ENCODE data around the gene HIVEP1.

The HIVEP1 gene

DNA sequence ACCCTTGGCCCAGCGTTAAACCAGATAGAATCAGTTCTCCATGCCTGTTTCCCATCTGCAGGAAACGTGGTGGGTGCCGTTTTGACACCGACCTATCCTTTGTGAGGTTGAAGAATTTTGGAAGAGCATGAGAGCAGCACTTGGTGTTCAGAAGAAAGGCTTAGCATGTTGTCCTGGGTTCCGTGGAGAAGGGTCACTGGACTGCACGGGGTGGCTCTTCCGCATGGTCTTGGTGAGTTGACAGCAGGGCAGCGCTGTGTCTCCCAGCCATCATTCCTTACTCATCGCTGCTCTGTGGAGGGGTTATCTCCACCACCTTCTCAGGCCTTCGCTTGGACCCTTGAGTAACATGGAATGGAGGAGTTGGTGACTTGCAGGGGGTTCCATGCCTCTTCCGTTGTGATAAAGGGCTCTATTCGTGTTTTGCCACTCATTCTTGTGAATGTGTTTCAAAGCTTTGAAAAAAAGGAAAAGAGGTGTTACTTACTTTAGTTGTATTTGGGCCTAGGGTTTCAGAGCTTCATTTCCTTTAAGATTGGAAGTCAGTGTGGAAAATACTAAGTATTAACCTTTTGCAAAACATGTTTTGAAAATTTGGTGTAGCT lies 8.2 kb downstream of the HIVEP1 start:
- no peak for DNase-seq

DNA sequence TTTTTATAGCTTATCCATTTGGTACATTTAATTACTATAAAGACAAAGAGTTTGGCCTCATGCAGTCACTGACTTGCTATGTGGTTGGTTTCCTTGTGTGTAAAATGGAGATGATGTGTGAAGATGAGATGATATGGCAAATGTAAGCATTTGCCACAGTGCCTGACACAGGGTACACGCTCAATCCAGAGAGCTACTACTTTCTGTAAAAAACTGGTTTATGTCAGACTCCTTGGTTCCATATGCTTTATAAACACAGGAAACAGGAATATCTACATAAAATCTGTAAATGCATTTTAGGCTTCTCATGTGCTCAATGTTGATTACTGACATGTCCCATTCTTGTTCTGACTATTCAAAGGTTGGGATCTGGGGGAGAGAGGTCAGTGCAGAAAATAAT lies 10.4 kb downstream of the HIVEP1 start:
- no peak for DNase-seq

DNA sequence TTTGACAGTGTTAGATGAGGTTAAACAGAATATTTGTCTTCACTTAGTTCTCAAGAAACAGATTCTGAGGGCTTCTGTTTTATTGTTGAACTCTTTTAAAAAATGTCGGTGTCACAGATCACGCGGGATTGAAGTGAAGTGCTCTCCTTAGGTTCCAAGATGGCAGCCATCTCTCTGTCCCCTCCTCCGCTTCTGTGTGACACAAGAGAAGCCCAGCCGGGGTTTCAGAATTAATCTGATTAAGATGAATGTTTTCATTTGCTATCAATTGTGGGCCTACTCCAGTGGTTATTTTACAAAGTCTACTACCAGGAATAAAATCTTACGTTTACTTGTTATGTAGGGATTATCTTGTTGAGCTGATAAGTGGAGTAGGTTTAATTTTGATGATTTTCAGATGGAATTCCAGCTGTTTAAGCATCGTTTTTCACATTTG lies 10.9 kb downstream of the HIVEP1 start:
- DNase-seq: no peak

DNA sequence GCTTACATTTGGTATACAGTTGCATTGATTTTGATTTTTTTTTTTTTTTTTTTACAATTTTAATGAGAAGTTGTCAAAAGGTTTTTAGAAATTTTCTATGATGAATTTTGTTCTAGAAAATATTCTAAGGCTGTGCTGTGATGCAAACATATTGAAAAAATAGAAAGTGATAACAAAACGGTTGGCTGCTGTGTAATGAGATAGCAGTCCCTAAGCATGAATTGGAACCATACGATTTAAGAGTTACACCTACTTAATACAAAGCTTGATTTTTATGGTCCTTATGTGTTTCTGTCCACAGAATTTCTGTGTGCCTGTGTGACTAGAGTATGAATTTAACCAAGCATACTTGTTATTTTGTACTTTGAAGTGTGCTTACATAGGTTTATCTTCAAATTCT lies 12.1 kb downstream of the HIVEP1 start:
- no peak for DNase-seq

DNA sequence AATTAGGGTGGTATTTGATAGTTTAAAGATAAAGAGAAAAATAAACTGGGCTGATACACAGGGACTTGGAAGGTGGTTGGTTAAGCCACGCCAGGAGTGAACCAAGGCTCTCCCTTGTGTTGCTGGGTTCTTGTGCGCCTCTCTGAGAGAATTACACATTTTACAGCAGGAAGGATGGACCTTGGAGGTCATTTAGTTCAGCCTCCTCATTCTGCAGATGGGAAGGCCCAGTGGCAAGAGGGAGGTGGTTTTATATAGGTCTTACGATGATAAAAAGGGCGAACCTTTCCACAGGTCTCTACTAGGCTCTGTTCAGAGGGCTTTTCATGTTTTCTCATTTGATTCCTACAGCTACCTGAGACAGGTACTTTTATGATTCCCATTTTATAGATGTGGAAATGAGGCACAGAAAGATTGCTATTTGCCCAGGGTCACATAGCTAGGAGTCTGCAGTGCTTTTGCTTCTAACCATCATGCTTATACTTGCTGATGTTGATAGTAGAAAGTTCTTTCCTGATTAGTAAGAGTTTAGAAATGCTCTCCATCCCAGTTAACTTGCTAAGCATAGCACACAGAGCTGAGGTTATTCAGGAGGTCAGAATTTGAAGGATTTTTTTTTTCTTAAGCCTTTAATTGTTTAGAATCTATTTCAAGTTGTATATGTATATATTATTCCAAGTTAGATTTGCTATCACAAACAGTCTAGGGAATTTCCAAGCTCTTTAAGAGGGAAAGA lies 12.8 kb downstream of the HIVEP1 start:
- DNase-seq: peak; percentile 75

DNA sequence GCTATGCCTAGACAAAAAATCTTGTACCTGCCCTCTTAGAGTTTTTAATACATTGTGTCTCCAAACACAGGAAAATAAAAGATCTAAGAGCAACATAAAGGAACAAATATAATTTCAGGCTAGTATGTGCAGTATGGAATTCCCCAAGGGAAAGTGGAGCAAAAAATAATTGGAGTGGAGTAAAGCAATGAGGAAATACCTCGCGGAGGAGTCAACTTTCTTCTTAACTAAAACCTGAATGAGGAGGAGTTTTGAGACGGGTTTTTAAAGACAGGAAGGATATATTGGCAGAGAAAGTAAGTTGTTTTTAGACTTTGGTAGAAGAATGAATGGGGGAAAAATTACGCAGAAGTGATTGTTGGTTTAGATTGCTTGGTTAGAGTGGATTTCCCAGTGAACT lies 14.0 kb downstream of the HIVEP1 start:
- DNase-seq: peak; percentile 34

DNA sequence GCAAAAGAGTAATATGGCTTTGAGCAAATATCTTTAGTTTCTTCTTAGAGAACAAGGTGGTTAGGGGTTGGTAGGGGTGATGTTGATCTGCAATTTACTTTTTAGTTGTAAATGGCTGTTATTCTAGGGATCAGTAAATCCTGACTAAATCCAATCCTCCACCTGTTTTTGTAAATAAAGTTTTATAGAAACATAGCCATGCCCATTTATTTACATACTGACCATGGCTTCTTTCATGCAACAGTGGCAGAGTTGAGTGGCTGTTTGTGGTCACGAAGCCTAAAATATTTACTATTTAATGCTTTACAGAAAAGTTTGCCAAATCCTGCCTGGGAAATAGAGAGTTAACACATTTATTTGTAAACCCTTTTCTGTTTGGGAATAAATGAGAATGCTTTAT lies 14.7 kb downstream of the HIVEP1 start:
- DNase-seq: no peak

DNA sequence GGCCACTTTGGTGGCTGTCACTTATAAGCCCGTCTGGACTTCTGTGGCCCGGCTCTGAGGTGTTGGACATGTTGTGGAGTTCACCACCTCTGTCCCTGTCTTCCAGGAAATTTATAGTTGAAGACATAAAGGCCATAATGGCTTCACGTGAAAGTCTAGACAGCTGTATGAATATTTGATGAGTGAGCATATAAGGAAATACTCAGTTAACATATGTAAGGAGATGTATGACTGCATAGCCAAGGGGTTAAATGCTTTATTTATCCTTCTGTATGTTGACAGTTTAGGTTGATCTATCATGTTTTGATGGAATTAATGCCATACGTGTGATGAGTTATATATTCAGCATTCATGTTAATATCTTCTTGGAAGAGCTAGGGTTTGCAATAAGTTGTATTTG lies 16.1 kb downstream of the HIVEP1 start:
- DNase-seq: no peak

DNA sequence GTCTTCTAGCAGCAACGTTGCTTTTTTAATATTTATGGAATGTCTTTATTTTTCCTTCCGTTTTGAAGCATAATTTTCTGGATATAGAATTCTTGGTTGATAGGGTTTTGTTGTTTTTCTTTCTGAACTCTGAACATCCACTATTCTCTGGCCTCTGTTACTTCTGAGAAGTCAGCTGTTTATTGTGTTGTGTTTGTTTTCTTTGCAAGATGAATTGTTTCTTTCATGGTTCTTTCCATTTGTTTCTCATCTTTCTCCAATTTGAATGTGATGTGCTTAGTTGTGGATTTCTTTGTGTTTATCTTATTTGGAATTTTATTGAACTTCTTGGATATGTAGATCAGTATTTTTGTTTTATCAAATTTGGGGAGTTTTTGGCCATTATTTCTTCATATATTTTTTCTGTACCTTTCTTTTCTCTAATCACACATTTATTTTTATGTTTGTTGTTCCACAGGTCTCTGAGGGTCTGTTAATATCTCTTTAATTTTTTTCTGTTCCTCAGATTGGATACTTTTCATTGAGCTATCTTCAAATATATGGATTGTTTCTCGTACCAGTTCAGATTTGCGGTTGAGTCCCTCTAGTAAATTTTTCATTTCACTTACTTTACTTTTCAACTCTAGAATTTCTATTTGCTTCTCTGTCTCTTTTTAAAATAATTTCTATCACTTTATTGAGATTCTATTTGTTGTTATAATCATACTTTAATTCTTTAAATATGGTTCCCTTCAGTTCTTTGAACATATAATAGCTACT lies 18.0 kb downstream of the HIVEP1 start:
- no peak for DNase-seq

DNA sequence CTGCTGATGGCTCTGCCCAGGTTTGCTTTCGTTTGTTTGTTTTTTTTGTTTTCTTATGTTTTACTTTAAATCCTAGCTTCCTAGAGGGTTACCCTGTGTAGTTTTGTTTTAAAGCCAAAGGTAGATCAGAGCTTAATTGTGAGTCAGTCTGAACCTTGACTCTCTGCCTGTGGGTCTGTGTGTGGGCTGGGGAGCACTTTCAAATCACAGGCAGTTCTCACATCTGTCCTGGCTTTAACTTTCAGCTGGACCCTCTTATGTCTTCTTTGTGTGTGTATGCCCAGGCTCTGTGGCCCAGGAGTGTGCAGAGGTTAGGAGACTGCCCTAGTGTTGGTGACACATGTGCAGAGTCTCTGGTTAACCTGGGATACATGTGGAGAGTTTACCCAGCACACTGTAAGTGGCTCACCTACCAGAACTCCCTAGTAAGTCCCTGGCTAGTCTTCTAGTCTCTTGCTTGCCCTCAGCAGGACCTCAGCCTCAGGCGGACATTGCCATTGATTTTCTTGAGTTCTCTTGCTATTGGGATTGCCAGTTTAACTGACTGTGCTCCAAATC lies 19.0 kb downstream of the HIVEP1 start:
- no peak for DNase-seq

DNA sequence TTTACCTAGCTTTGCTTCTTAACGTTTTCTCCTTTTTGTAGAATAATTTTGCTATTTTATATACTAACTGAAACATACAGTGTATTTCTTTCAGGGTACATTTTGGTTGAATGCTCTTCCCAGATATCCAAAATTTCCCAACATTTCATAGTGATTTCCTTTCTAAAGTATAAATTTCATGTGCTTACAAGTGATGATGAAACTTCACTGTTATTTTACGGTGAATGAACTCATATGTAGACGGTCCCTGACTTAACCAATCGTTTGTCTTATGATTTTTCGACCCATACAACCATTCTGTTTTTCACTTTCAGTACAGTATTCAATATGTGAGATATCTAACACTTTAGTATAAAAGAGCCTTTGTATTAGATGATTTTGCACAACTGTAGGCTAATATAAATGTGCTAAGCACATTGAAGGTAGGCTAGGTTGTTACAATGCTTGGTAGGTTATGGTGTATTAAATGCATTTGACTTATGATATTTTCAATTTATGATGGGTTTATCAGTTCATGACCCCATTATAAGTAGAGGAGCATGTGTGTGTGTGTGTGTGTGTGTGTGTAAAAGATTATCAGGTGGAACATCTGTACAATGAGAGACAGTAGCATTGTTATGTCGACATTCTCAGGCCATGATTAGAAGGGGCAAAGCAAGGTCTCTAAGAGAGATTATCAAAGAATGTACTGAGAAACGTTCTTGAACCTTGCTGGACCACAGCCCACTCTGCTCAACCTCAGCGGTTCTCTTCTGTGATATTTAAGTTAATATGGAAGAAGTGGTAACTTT lies 20.9 kb downstream of the HIVEP1 start:
- no peak for DNase-seq

DNA sequence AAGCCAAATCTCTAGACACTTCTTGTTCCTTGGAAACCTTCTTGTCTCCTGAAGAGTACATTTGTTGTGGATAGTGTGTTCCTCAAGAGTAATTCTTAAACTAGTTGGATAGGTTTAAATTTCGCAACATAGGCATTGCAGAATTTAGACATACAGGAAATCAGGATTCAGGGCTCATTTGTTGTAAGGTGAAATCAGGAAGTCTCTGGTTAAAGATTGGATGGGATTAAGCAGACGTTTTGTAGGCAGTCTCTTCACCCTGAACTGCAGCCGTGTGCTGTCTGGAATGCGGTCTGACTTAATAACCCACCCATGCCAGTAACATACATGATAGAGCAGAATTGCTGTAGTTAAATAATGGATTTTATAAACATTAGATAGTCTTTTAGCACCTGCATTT lies 21.7 kb downstream of the HIVEP1 start:
- DNase-seq: peak; percentile 55

DNA sequence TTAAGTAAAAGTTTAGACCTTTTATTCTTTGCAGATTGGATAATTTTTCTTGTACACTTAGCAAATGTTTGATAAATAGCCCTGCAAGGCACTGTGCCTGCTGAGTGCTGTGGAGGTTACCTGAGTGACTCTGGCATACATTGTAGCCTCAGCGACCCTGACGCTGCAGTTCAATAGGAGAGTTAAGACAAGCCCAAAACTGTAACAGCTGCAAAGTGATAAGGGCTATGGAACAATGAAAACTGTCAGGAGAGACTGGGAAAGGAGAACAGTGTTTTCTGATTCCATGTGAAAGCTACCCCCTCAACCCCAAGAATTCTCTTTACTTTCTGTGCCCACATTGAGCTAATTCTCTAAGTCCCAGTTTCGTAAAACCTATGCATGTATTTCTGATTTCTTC lies 22.2 kb downstream of the HIVEP1 start:
- no peak for DNase-seq

DNA sequence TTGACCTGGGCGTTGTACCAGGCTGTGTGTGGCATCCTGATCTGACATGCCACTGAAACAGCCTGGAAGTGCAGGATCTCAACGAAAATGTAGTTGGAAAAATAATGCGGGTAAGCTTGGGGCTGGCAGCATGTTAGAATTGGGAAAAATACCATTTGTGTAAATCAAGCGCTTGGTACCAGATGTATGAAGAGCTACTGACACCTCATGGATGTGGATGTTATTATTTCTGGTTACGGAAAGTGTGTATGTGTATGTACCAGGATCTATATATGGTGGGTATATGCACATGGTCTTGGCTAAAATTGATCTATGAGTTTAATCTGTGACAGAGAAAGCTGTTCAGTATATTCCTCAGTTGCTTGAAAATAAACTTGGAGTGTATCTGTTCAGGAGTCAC lies 22.7 kb downstream of the HIVEP1 start:
- peak; percentile 25 for DNase-seq

DNA sequence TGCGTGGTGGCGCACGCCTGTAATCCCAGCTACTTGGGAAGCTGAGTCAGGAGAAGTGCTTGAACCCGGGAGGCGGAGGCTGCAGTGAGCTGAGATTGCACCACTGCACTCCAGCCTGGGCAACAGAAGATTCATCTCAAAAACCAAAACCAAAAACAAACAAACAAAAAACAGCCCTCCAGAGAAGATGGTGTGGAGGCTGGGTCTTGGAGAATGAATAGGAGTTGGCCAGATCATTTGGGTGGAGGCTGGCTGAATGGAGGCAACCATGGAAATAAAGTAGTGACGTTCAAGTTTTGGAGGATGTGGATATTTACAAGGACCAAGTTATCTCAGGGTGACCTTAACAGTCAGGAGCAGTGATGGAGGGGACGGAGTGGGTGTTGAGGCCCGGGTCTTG lies 24.7 kb downstream of the HIVEP1 start:
- DNase-seq: no peak

DNA sequence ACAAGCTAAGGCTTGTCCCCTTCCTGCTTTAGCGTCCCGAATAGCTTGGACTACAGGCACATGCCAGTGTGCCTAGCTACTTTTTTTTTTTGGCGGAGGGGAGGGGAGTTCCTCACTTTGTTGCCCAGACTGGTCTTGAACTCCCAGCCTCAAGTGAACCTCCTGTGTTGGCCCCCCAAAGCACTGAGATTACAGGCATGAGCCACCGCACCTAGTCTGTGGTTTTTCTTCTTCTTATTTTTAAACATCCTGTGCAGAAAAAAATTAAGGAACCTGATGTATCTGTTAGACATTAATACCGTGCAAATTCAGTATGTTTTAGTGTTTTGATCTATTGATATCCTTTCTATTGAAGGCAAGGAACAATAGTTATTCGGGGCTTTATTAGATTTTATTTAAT lies 25.7 kb downstream of the HIVEP1 start:
- no peak for DNase-seq

DNA sequence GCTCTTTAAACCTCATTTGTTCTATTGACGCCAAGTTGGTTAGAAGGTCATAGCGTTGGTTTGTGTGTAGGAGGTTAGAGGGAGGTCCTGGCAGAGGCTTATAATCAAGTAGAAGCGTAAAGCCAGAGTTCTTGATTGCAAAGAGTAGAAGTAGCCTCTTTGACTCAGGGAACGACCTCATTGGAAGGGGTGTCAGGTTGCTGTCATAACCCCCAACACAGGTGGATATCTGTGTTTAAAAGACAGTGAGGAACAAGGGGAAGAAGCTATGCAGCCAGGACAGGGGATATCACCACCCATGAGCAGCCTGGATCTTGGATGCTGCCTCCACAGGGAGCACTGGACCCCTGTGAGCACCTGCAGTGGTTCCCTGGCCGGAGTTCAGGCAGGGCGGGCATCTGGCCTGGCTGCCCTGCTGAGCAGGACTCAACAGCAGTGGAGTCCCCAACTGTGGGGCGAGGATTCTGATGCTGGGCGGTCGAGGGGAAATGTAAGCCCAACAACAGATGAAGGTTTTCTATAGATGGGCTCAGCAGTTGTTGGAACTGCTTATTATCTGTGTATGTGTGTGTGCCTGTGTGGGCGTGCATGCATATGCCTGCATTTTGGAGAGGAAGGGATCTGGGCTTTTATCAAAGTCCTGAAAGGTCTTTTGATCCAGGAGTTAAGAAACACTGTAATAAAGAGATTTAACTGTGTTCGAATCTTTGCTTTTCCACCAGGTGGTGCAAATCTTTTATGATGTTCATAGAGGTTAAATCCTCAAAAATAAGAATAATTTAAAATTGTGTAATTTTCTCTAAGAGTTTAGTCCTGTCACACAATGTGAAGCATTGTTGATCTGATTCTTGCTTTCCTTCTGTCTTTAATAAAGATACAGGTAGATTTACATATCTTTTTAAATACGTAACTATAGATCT lies 27.7 kb downstream of the HIVEP1 start:
- no peak for DNase-seq

DNA sequence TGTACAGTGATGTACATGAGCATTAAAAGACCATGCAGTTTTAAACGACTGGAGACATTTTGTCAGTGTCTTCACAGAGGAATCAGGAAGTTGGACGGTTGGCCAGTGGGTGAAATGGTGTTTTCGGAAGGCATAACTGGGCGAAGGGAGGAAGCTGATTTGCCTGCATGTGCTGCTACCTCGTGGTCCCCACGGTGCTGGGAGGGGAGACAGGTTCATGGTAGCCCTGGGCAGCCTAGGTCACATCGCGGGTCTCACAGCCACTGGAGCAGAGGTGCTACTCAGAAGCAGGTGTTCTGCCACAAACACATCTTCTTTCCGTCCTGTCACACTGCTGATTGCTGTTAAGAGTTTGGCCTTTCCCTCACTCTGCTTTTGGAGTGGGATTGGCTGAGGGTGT lies 35.2 kb downstream of the HIVEP1 start:
- no peak for DNase-seq

DNA sequence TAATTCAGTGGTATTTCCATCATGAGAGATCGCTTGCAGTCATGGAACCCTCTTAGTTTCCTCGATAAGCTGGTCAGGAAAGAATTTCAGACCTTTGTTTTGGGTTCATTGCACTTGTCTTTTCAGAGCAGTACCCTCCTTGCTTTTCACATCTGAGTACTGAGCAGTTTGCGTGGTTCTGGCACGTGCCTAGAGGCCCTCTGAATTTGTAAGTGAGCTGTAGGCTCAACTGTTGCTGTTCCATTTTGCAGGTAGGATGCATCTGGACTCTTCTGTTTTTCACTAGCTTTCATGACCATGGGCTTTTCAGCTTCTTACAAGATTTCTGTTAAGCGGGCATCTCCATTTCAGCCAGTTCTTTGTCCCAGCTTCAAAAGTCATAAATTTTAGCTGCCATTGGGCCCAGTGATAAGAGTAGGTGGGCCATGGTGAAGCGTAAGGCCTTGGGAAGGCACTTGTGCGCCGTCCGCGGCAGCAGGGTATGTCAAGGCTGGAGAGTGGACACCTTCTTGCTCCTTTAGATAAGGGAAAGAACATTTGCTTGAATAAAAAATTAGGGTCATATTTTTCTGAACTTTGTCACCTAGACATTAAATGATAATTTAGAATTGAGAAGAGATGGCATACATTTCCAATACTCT lies 35.8 kb downstream of the HIVEP1 start:
- DNase-seq: no peak

DNA sequence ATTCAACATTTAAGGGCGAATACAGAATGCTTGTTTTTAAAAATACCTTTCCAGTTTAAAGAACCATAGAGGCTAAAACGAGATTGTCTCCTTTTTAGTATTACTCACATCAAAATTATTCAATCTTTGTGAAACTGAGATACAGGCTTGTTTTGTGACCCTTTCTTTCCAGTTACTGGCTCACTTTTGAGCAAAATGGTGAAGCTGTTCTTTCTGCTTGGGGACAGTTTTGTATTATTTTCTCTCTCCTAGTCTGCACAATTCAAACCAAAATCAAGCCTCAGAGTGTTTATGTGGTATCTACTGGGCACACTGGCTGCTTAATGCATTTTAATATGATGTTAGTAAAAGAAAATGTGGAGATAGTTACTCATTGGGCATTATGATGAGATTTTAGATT lies 36.5 kb downstream of the HIVEP1 start:
- DNase-seq: no peak

DNA sequence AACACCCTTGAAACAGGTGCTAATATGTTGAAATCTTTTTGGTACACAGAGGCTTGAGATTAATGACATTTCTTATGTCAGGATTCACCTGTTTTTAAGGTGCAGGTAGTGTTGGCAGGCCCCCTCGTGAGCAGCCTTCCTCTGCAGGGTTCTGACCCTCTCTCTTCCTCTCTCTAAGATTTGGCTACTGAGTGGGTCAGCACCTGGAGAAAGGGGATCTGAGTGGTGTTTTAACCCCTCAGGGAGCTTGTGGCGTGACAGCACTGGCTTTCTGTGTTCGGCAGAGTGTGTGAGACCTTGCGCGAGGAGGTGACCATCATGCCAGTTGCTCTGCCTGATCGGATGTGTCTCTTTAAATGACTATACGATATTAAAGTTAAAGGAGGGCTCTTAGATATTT lies 37.1 kb downstream of the HIVEP1 start:
- DNase-seq: no peak

Data from fibroblast of skin of right biceps (primary cell).